HepG2 (cell line): ENCODE data around the gene SYNE1. TPM values are rescaled to one million over a fixed set of nuclear protein-coding genes. Genes with fewer than 3 reads are reported as not detected.

Source experiments
- ATAC-seq: fragments of 200-7000 bp; cut with Tn5 transposase; 3 replicates; pipeline ENCODE4 v1.9.1; 2020; ENCODE audit warnings: mild to moderate bottlenecking, moderate library complexity
- BruUV-seq: library from RNA; stranded (reverse); fragments of 400-500 nt; replicated peaks from 2 replicates; lab custom pipeline; 2021; lab: Mats Ljungman, UMichigan
- CTCF ChIA-PET: fragments of 300-600 bp; formaldehyde crosslinking; extraction: SDS; loops from one replicate; lab custom pipeline; 2021; ENCODE audit warnings: low total read pairs, inconsistent platforms, low intra/inter-chr PET ratio; lab: Yijun Ruan, JAX
- POLR2A ChIA-PET: fragments of 350-600 bp; sonication (Branson Sonifier 250); formaldehyde crosslinking; loops from one replicate; lab custom pipeline; 2020; ENCODE audit warnings: antibody characterized with exemption, inconsistent platforms; lab: Yijun Ruan, JAX
- DNase-seq: peaks from one replicate; pipeline ENCODE4 v3.0.0-alpha.2; 2015; ENCODE audit warnings: low spot score
- FAIRE-seq: peaks from 3 replicates; lab custom pipeline; 2011; peaks lifted over from hg19 to GRCh38; lab: Jason Lieb, UNC
- H2AFZ ChIP-seq: one replicate; pipeline ENCODE4 v1.6.1; 2011; ENCODE audit warnings: low read length, inconsistent platforms
- H3K27ac ChIP-seq: fragments of 300-600 bp; 3 replicates; pipeline ENCODE4 v1.8.0; 2011; ENCODE audit warnings: mixed run types, mild to moderate bottlenecking, mixed read lengths, low read length, inconsistent platforms; ENCODE audit not compliant: insufficient read depth; ENCODE audit errors: extremely low read length
- H3K27me3 ChIP-seq, 2 experiments: fragments of 200-600 bp in 1 of 2; 2 replicates in 1 of 2; 3 replicates in 1 of 2; pipeline versions ENCODE4 v1.6.0 to v1.8.0; 2011; ENCODE audit warnings: low read length in 2 of 2, mild to moderate bottlenecking in 2 of 2, moderate library complexity in 2 of 2, inconsistent platforms in 1 of 2; ENCODE audit not compliant: insufficient read depth in 2 of 2, control insufficient read depth in 1 of 2
- H3K36me3 ChIP-seq, 2 experiments: fragments of 200-600 bp in 1 of 2; replicated peaks in 1 of 2; 2 replicates in 1 of 2; 3 replicates in 1 of 2; pipeline versions ENCODE4 v1.5.1 to v1.8.0; 2011; ENCODE audit warnings: low read length in 2 of 2, inconsistent platforms in 1 of 2; ENCODE audit not compliant: insufficient read depth in 2 of 2, control insufficient read depth in 1 of 2
- H3K4me1 ChIP-seq: 2 replicates; pipeline ENCODE4 v1.5.1; 2012; ENCODE audit warnings: low read length, inconsistent platforms; ENCODE audit not compliant: insufficient read depth
- H3K4me2 ChIP-seq: 2 replicates; pipeline ENCODE4 v1.6.0; 2011; ENCODE audit warnings: low read depth, low read length, inconsistent platforms
- H3K4me3 ChIP-seq, 3 experiments: fragments of 200-600 bp in 1 of 3; sonication (generic), shearing (Covaris generic) in 1 of 3; replicated peaks in 1 of 3; 2 replicates each; pipeline ENCODE4 v1.5.1; 2011 to 2016; ENCODE audit warnings: low read length in 3 of 3, inconsistent platforms in 2 of 3, low read depth in 2 of 3, mild to moderate bottlenecking in 2 of 3, control low read depth in 1 of 3, mixed read lengths in 1 of 3; ENCODE audit not compliant: insufficient read depth in 1 of 3
- H3K79me2 ChIP-seq: one replicate; pipeline ENCODE4 v1.6.1; 2011; ENCODE audit warnings: low read length, inconsistent platforms; ENCODE audit not compliant: insufficient read depth
- H3K9ac ChIP-seq: 2 replicates; pipeline ENCODE4 v1.6.0; 2011; ENCODE audit warnings: mild to moderate bottlenecking, low read depth, low read length, inconsistent platforms; ENCODE audit not compliant: insufficient read depth
- H3K9me3 ChIP-seq: 2 replicates; pipeline ENCODE4 v1.5.1; 2012; ENCODE audit warnings: mild to moderate bottlenecking, low read length
- H4K20me1 ChIP-seq: 2 replicates; pipeline ENCODE4 v1.6.0; 2011; ENCODE audit warnings: inconsistent platforms, mild to moderate bottlenecking, low read length, moderate library complexity; ENCODE audit not compliant: insufficient read depth
- CREM ChIP-seq, 2 experiments: sonication (generic) in 1 of 2; formaldehyde crosslinking in 1 of 2; IDR thresholded peaks; 2 replicates each; pipeline versions ENCODE4 v1.4.0 to v1.6.1; 2016 to 2020; ENCODE audit warnings: antibody characterized with exemption in 1 of 2, mild to moderate bottlenecking in 1 of 2, missing genetic modification reagents in 1 of 2
- E2F2 ChIP-seq: sonication (generic); formaldehyde crosslinking; IDR thresholded peaks from 2 replicates; pipeline ENCODE4 v1.4.0; 2020; ENCODE audit warnings: missing genetic modification reagents, borderline replicate concordance
- FLYWCH1 ChIP-seq: sonication (generic); formaldehyde crosslinking; IDR thresholded peaks from 2 replicates; pipeline ENCODE4 v1.8.1; 2023; ENCODE audit warnings: mild to moderate bottlenecking, missing genetic modification reagents
- GATA4 ChIP-seq: sonication (generic); IDR thresholded peaks from 2 replicates; pipeline ENCODE4 v1.6.1; 2016; ENCODE audit warnings: antibody characterized with exemption, low read depth, borderline replicate concordance
- KLF12 ChIP-seq: sonication (generic); formaldehyde crosslinking; IDR thresholded peaks from 2 replicates; pipeline ENCODE4 v1.4.0; 2020; ENCODE audit warnings: missing genetic modification reagents, borderline replicate concordance
- MNT ChIP-seq: fragments of 450-650 bp; IDR thresholded peaks from 2 replicates; pipeline ENCODE4 v1.6.1; 2016
- POGZ ChIP-seq: sonication (generic); formaldehyde crosslinking; IDR thresholded peaks from 2 replicates; pipeline ENCODE4 v1.4.0; 2020; ENCODE audit warnings: mild to moderate bottlenecking, missing genetic modification reagents
- POLR2G ChIP-seq: fragments of 200-400 bp; formaldehyde crosslinking; IDR thresholded peaks from 2 replicates; pipeline ENCODE4 v1.6.1; 2018; ENCODE audit warnings: mild to moderate bottlenecking, low read depth, low read length, moderate library complexity
- SETDB1 ChIP-seq: sonication (generic); formaldehyde crosslinking; IDR thresholded peaks from 2 replicates; pipeline ENCODE4 v1.5.1; 2020; ENCODE audit warnings: missing genetic modification reagents, mild to moderate bottlenecking, borderline replicate concordance
- SKI ChIP-seq: fragments of 450-650 bp; IDR thresholded peaks from one replicate; pipeline ENCODE4 v1.6.1; 2018; ENCODE audit warnings: mild to moderate bottlenecking; ENCODE audit not compliant: partially characterized antibody
- ZFY ChIP-seq: sonication (generic); formaldehyde crosslinking; IDR thresholded peaks from 2 replicates; pipeline ENCODE4 v1.4.0; 2020; ENCODE audit warnings: missing genetic modification reagents
- ZNF546 ChIP-seq: sonication (generic); formaldehyde crosslinking; conservative IDR thresholded peaks from 2 replicates; pipeline ENCODE4 v1.8.1; 2023; ENCODE audit warnings: mild to moderate bottlenecking, missing genetic modification reagents
- ZNF687 ChIP-seq: sonication (generic); formaldehyde crosslinking; IDR thresholded peaks from 2 replicates; pipeline ENCODE4 v1.5.1; 2020; ENCODE audit warnings: mild to moderate bottlenecking, missing genetic modification reagents, moderate library complexity
- ZNF709 ChIP-seq: sonication (generic); formaldehyde crosslinking; IDR thresholded peaks from 2 replicates; pipeline ENCODE4 v1.5.0; 2020; ENCODE audit warnings: mild to moderate bottlenecking, missing genetic modification reagents
- ZSCAN25 ChIP-seq: sonication (generic); formaldehyde crosslinking; IDR thresholded peaks from 2 replicates; pipeline ENCODE4 v1.8.0; 2022; ENCODE audit warnings: mild to moderate bottlenecking, missing genetic modification reagents
- WGBS: methylation state at CpG from one replicate; pipeline ENCODE4 v1.1.6; 2017; ENCODE audit warnings: low lambda C conversion rate; 5-methylcytosine and 5-hydroxymethylcytosine counted together
- in situ Hi-C: cut with HindIII; loops from 2 replicates; pipeline ENCODE4 v1.10.0; 2017; ENCODE audit warnings: low pct_unique_long_range_greater_than_20kb; ENCODE audit not compliant: extremely low pct_ligation_motif_present
- intact Hi-C: fragments of 100-400 bp; cut with micrococcal nuclease; formaldehyde crosslinking; loops from one replicate; pipeline ENCODE4 v1.10.0; 2022; ENCODE audit not compliant: unreplicated experiment
- polyA plus RNA-seq, 8 experiments: library from polyadenylated mRNA; depleted of rRNA in 3 of 8; stranded (reverse) in 7 of 8; unstranded in 1 of 8; fragments of >200 nt; fragmentation: Illumina TruSeq in 4 of 8; extraction: Trizol in 4 of 8; gene quantifications; 2 replicates each; pipeline versions ENCODE4 v1.2.1 to v1.2.3, GENCODE V29; 2011 to 2016; ENCODE audit warnings: low read depth in 4 of 8, missing spikeins in 1 of 8, mixed read lengths in 1 of 8; ENCODE audit not compliant: insufficient read depth in 1 of 8
- total RNA-seq, 5 experiments: library from RNA; depleted of rRNA; stranded (reverse); fragments of >200 nt; fragmentation: Illumina TruSeq; extraction: Trizol; gene quantifications; 2 replicates each; pipeline ENCODE4 v1.2.3, GENCODE V29; 2016; ENCODE audit warnings: low read depth in 1 of 5

The SYNE1 gene
- total and polyA plus RNA-seq, 2 of the 13 experiments (the other 11 are each of a cell fraction or from before 2014, with no cell fraction given) = 5.5 to 15.9 TPM

GRCh38 chr6:152532556-152533422 lies 104.4 kb downstream of the SYNE1 start:
- ChIA-PET POLR2A (no interaction called here), CTCF (no interaction called here)
- no peak overlapping the region for H3K4me3 ChIP-seq
- no peaks in the 10 kb centered on the region for H3K4me1 ChIP-seq
- no peak overlapping the region for H3K27ac ChIP-seq
- ATAC-seq (no peak), DNase-seq (no peak), FAIRE-seq (no peak)
- no peak overlapping the region for H3K4me2 ChIP-seq
- no peak overlapping the region for H2AFZ ChIP-seq
- no peaks in the 10 kb centered on the region for H3K9me3 ChIP-seq
- H4K20me1 ChIP-seq = no peaks in the 10 kb centered on the region
- no peaks in the 10 kb centered on the region for H3K79me2 ChIP-seq
- no peaks in the 10 kb centered on the region for H3K27me3 ChIP-seq
- BruUV-seq = no TSS peak
- H3K36me3 ChIP-seq = no peaks in the 10 kb centered on the region
- in situ Hi-C loops = no loop called here
- WGBS = 0% methylated on average over 3 of the region's 3 CpGs
- no peak overlapping the region for H3K9ac ChIP-seq
- intact Hi-C loops = no loop called here
- TF ChIP-seq ZFY (CRISPR knock-in tag) = no peak
- no peak for TF ChIP-seq ZNF687 (CRISPR knock-in tag)
- TF ChIP-seq GATA4 = no peak
- TF ChIP-seq ZSCAN25 (CRISPR knock-in tag) = no peak
- no peak for TF ChIP-seq POGZ (CRISPR knock-in tag)
- TF ChIP-seq ZNF546 (CRISPR knock-in tag) = no peak
- TF ChIP-seq ZNF709 (CRISPR knock-in tag) = no peak
- no peak for TF ChIP-seq CREM (IDR thresholded peaks at IDR 0.05)
- no peak for TF ChIP-seq CREM (CRISPR knock-in tag; IDR thresholded peaks at IDR 0.05)
- TF ChIP-seq E2F2 (CRISPR knock-in tag) = no peak
- no peak for TF ChIP-seq MNT
- TF ChIP-seq FLYWCH1 (CRISPR knock-in tag) = no peak
- no peak for TF ChIP-seq KLF12 (CRISPR knock-in tag)
- TF ChIP-seq SKI = no peak
- TF ChIP-seq POLR2G = no peak
- TF ChIP-seq SETDB1 (CRISPR knock-in tag) = no peak
